GM21526 (cell line): ENCODE measurements around the gene TOP2A.

Experiments used
- ATAC-seq: cut with Tn5 transposase; IDR thresholded peaks from one replicate; pipeline ENCODE4 v1.9.1; 2021; ENCODE audit warnings: moderate library complexity; ENCODE audit not compliant: unreplicated experiment, low FRiP score

Gene TOP2A

DNA sequence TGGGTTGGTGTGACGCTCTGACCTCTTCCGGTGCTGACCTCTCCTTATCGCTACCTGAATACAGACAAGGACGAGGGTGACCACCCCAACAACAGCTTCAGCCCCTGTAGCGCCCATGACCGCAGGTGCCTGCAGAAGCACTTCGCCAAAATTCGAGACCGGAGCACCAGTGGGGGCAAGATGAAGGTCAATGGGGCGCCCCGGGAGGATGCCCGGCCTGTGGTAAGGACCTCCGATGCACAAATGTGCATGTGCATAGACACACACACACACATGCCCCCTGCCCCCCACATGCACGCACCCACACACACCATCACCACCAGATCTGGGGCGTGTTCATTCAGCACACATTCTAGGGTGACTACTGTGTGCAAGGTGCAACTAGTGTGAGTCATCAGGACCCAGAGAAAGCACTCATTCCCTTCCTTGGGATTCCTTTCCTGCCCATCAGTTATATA lies 35.3 kb upstream of the TOP2A start:
- ATAC-seq, result no peak

- ATAC-seq, result no peak
These were observed 34.6 kb upstream of the TOP2A start for GRCh38 chr17:40452216-40452787.

GRCh38 chr17:40451420-40451819 lies 33.7 kb upstream of the TOP2A start:
- ATAC-seq, result no peak

GRCh38 chr17:40450175-40450574 lies 32.5 kb upstream of the TOP2A start:
- ATAC-seq, result no peak

DNA sequence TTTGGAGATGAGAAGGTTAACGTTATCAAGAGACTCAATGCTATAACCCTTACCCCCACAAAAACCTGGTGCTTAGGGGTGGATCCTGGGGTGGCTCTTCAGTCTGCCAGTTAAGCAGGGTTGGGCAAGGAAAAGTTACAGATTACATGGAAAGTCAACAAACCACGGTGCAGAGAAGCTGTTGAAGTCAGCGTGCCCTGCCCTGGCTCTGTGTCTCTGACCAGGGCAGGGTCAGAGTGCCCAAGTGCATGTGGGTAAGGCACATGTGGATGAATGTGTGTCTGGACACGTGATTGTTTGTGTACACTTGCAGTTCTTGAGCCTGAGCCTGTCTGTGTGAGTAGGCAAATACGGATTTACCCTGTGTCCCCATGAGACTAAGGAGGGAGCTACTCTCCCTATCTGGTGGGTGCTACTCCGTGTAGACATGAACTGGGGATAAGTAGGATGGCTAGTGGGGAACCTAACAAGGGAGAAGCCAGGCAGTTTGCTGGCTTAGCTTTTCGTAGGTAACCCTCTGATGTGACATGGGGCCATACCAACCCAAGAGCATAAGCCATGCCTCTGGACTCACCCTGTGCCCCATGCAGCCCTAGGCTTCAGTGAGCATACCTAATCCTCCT lies 31.1 kb upstream of the TOP2A start:
- no peak for ATAC-seq

GRCh38 chr17:40448213-40448638 lies 30.5 kb upstream of the TOP2A start:
- ATAC-seq, result no peak

- ATAC-seq, result no peak
These were observed 30.1 kb upstream of the TOP2A start for GRCh38 chr17:40447806-40448205.

GRCh38 chr17:40447148-40447644 lies 29.5 kb upstream of the TOP2A start:
- no peak for ATAC-seq

DNA sequence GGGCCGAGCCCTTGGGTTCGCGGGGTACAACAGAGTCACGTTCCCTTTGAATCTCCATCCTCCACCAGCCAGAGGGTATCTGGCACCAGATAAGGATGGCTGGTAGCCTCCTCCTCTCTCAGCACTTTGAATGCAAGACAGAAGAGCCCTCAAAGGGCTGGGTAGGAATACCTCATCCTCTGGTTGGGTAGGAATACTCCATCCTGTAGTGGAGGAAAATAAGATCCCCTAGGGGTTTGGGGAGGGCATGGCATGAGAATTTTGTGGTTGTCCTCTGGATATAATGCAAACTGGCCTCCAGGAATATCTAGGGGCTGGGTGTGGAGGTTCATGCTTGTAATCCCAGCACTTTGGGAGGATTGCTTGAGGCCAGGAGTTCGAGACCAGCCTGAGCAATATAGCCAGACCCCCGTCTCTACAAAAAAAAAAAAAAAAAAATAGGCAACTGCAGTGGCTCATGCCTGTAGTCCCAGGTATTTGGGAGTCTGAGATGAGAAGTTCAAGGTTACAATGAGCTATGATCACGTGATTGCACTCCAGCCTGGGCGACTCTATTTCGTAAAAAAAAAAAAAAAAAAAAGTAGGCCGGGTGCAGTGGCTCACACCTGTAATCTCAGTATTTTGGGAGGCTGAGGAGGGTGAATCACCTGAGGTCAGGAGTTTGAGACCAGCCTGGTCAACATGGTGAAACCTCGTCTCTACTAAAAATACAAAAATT lies 28.2 kb upstream of the TOP2A start:
- ATAC-seq, result no peak

DNA sequence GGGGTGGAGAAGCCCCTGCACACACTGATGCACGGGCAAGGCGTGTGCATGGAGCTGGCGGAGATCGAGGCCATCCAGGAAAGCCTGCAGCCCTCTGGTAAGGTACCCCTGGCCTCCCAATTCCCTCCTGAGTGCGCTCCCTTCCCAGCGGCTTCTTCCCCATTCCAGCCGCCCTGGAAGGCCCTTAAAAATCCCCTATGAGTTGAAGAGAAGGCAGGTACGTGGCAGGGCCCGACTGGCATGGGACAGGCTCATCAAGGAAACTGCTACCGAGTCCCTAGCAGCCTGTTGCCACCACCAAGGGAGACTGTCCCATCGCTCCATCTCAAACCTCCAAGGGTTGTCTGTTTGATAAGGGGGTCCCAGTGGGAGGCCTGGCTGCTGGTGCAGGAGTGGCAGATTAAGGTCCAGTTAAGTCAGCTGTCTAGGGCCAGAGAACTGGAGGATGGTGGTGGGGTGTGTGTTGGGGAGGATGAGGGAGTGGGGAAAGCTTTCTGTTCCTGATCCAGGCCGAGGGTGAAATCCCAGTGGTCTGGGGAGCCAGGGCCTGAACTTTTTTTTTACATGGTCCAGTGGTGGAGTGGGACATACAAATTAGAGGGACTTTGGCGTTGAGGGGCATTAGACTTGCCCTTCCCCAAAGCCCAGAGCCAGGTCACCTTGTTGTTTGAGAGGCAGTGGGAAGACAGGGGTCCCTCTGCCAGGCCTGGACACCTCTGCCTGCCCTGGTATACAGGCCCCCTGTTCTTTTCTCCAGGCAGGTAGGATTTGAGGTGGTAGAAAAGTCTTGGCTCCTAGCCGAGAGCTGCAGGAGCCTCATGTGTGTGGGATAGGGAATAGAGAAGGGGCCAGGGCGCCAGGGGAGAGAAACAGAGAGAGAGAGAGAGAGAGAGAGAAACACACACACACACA lies 26.5 kb upstream of the TOP2A start:
- ATAC-seq, result no peak

DNA sequence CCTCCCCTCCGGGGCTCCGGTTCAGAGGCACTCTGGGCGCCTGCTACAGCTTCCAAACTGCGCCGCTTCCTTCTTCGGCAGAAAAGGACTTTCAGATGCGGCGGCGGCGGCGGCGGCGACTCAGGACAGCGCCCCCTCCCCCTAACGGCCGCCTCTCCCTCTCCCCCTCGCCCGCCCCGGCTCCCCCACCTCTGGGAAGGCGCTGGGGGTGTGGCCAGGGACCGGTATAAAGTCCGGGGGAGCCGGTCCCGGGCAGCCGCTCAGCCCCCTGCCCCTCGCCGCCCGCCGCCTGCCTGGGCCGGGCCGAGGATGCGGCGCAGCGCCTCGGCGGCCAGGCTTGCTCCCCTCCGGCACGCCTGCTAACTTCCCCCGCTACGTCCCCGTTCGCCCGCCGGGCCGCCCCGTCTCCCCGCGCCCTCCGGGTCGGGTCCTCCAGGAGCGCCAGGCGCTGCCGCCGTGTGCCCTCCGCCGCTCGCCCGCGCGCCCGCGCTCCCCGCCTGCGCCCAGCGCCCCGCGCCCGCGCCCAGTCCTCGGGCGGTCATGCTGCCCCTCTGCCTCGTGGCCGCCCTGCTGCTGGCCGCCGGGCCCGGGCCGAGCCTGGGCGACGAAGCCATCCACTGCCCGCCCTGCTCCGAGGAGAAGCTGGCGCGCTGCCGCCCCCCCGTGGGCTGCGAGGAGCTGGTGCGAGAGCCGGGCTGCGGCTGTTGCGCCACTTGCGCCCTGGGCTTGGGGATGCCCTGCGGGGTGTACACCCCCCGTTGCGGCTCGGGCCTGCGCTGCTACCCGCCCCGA lies 25.7 kb upstream of the TOP2A start, which contains the start of gene IGFBP4:
TSS of gene IGFBP4 (plus strand) at position 255 of the 792 bp plus-strand sequence. CDS start at position 541, 286 bp downstream.
- ATAC-seq, result no peak

GRCh38 chr17:40442392-40443195 lies 24.9 kb upstream of the TOP2A start:
- ATAC-seq, result no peak

DNA sequence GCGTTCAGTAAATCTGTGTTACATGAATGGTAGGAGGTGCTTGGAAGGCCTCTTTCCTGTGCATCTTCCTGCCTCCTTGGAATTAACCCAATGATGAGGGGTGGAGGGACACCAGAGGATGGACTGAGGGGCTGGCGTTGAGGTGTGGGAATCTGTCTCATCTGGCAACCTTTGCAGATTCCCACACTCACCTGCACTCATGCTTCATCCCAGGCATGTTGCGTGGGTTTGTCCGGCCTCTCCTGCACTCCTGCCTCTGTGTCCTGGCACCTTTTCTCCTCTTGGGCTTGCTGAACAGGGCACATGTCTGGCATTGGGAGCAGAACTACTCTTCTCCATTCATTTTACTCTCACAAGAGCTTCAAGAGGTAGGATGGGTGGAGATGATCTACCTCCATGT lies 22.5 kb upstream of the TOP2A start:
- no peak for ATAC-seq

DNA sequence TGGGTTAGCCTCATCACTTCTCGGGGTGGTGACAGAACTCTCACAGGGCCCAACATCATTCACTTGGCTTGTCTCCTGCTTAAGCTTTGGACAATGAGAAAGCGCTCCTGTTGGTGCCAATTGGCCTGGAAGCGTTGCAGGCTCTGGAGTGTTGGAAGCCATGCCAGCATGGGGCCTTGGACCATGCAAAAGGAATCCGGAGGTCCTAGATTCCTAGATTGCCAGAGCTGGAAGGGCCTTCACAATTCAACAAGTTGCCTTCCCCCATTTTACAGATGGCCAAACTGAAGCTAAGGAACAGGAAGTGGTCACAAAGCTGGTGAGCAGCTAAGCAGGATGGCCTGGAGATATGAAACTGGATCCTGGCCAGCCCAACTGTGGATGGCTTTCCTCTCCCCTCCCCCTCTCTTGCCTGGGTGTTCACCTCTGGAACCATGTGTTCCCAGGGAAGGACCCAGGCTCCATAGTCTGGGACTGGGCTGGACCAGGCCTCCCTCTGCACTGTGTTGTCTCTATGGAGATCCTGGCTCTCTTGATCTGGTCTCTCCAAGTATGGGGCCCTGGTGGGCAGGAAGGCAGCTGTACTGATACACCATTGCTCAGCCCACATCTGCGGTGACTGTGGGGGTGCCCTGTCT lies 19.5 kb upstream of the TOP2A start:
- no peak for ATAC-seq

DNA sequence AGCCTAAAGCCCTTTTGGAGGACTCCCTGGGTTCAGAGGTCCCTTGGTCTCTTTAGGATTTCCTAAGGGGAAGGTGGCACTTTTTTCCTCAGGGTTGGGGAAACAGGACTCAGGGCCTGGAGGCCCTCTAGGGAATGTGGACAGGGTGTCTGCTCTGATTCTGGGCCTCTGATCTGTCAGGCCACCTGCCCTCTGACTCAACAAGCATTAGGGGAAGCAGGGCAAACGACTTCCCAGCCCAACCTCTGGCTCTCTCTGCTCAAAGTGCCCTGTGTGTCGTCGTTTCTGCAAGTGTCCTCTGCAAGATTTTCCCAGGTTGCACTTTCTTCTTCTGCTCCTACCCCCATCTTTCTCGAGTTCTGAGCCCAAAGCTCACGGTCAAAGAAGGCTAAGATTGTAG lies 18.9 kb upstream of the TOP2A start:
- ATAC-seq, result no peak

DNA sequence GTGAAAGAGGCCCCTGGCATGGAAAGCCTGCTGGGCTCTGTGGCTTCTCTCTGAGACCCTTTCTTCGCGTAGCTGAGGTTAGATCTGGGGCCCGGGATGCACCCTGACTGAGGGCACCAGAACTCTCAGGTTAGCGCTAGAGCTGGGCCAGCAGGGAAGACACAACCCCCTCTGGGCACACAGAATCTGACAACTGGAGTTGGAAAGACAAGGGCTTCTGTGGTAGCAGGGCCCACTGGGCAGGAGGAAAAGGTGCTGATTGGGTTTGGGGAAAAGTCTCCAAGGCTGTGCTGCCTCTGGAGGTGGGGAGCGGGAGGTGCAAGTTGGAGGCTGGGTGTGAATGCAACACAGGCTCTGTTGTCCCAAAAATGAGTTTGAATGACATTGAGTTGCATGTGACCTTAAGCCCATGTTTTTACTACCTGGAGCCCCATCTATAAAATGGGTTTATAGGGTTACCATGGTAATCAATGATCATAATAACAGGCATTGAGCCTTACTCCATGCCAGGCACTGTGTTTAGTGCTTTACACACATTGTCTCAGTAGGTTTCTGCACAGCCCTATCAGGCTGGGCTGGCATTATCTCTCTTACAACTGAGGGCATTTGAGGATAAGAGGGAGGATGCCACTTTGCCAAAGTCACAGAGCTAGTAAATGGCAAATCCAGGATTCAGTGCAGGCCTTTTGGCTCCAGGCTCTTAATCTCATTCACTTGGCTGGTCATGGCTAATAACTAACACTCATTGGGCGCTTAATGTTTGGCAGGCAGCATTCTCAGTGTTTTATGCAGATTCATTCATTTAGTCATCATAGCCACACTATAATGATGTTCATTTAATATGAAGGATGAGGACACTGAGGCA lies 16.1 kb upstream of the TOP2A start:
- no peak for ATAC-seq

DNA sequence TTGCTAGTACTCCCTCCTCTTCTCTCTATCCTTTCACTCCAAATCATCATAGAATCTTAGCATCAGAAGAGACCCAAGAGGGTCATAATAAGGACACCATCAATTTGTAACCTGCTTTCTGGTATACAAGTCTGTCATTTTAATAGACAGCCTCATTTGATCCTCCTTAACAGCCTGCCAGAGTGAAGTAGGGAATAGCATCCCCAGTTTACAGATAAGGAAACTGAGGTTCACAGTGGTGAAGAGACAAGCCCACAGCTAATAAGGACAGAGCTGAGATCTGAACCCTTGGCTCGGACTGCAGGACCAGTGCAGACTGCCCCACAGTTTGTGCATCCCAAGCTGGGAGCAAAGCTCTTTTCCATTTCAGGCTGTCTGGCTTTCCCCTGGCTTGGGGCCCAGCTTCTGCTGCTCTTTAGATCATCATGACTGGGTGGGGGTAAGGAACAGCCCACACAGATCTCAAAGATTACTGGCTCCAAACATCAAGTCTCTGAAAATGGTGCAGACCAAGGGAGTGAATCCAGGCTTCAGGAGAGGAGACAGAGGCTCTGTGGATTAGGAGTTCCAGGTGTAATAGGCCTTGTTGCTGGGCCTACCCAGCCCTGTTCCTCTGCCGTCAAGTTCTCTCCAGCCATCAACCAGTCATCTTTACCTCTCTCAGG lies 15.3 kb upstream of the TOP2A start:
- ATAC-seq, result no peak
